IMR-90 (cell line): Measurements from ENCODE around the gene FAT1. TPM values are rescaled to one million over a fixed set of nuclear protein-coding genes. Genes with fewer than 3 reads are reported as not detected.
A peak's percentile ranks its signal among the peaks of the same experiment; 100 is the strongest.

ENCODE experiments used
- ATAC-seq: fragments of 200-7000 bp; cut with Tn5 transposase; 2 replicates; pipeline ENCODE4 v1.9.1; 2020; ENCODE audit warnings: low read depth, mild to moderate bottlenecking, moderate library complexity
- BruUV-seq: library from RNA; stranded (reverse); fragments of 400-500 nt; replicated peaks from 2 replicates; lab custom pipeline; 2021; lab: Mats Ljungman, UMichigan
- CTCF ChIA-PET: fragments of 300-600 bp; formaldehyde crosslinking; extraction: SDS; loops from one replicate; lab custom pipeline; 2021; ENCODE audit warnings: antibody characterized with exemption; lab: Yijun Ruan, JAX
- POLR2A ChIA-PET: fragments of 300-600 bp; sonication (Branson Sonifier 250); formaldehyde crosslinking; loops from one replicate; lab custom pipeline; 2022; ENCODE audit warnings: antibody characterized with exemption; ENCODE audit not compliant: unreplicated experiment; lab: Charles Lee
- DNase-seq: peaks from one replicate; pipeline ENCODE4 v3.0.0; 2013
- H2AFZ ChIP-seq: replicated peaks from 2 replicates; pipeline ENCODE3; 2013; ENCODE audit warnings: low read length, mild to moderate bottlenecking; ENCODE audit not compliant: poor library complexity
- H2AK5ac ChIP-seq: 2 replicates; pipeline ENCODE4 v1.6.1; 2013; ENCODE audit warnings: low read depth, low read length, inconsistent platforms
- H2AK9ac ChIP-seq: replicated peaks from 2 replicates; pipeline ENCODE3; 2013; ENCODE audit warnings: mild to moderate bottlenecking, low read depth, low read length, moderate library complexity; ENCODE audit not compliant: poor library complexity
- H2BK120ac ChIP-seq: 2 replicates; pipeline ENCODE4 v1.6.1; 2013; ENCODE audit warnings: low read depth, low read length, inconsistent platforms
- H2BK15ac ChIP-seq: 3 replicates; pipeline ENCODE4 v1.6.1; 2013; ENCODE audit warnings: low read depth, low read length, inconsistent platforms
- H2BK20ac ChIP-seq: 2 replicates; pipeline ENCODE4 v1.6.1; 2013; ENCODE audit warnings: low read depth, mild to moderate bottlenecking, inconsistent platforms, low read length, moderate library complexity
- H2BK5ac ChIP-seq: 2 replicates; pipeline ENCODE4 v1.6.1; 2013; ENCODE audit warnings: mild to moderate bottlenecking, low read depth, low read length, inconsistent platforms; ENCODE audit not compliant: poor library complexity, severe bottlenecking
- H3K14ac ChIP-seq: replicated peaks from 2 replicates; pipeline ENCODE4 v1.6.1; 2013; ENCODE audit warnings: low read depth, low read length, inconsistent platforms
- H3K18ac ChIP-seq: 2 replicates; pipeline ENCODE4 v1.6.1; 2013; ENCODE audit warnings: low read depth, low read length, control low read depth
- H3K23ac ChIP-seq: 2 replicates; pipeline ENCODE4 v1.6.1; 2013; ENCODE audit warnings: low read depth, low read length, inconsistent platforms
- H3K27ac ChIP-seq: 2 replicates; pipeline ENCODE4 v1.5.1; 2013; ENCODE audit warnings: mild to moderate bottlenecking, control low read depth, low read length; ENCODE audit not compliant: insufficient read depth
- H3K27me3 ChIP-seq: 2 replicates; pipeline ENCODE4 v1.6.1; 2013; ENCODE audit warnings: low read length; ENCODE audit not compliant: control insufficient read depth, insufficient read depth
- H3K36me3 ChIP-seq: 2 replicates; pipeline ENCODE4 v1.6.1; 2013; ENCODE audit warnings: low read length, mixed read lengths; ENCODE audit not compliant: control insufficient read depth, insufficient read depth
- H3K4ac ChIP-seq: 2 replicates; pipeline ENCODE4 v1.6.1; 2013; ENCODE audit warnings: low read depth, low read length, inconsistent platforms
- H3K4me1 ChIP-seq: 2 replicates; pipeline ENCODE4 v1.6.1; 2013; ENCODE audit warnings: low read length, mixed read lengths; ENCODE audit not compliant: control insufficient read depth, insufficient read depth
- H3K4me2 ChIP-seq: 2 replicates; pipeline ENCODE4 v1.6.1; 2013; ENCODE audit warnings: low read depth, mild to moderate bottlenecking, control low read depth, low read length, moderate library complexity
- H3K4me3 ChIP-seq: 2 replicates; pipeline ENCODE4 v1.5.1; 2013; ENCODE audit warnings: low read depth, mild to moderate bottlenecking, control low read depth, low read length, moderate library complexity; ENCODE audit not compliant: insufficient read depth
- H3K56ac ChIP-seq: 2 replicates; pipeline ENCODE4 v1.6.1; 2013; ENCODE audit warnings: low read length, inconsistent platforms; ENCODE audit not compliant: insufficient read depth; ENCODE audit errors: extremely low read depth
- H3K79me1 ChIP-seq, 2 experiments: 2 replicates each; pipeline ENCODE4 v1.6.1; 2013; ENCODE audit warnings: low read length in 2 of 2, inconsistent platforms in 1 of 2, low read depth in 1 of 2
- H3K9ac ChIP-seq: 2 replicates; pipeline ENCODE4 v1.6.1; 2013; ENCODE audit warnings: low read depth, low read length, control low read depth
- H3K9me1 ChIP-seq: 2 replicates; pipeline ENCODE4 v1.6.1; 2013; ENCODE audit warnings: low read length, inconsistent platforms; ENCODE audit not compliant: insufficient read depth
- H3K9me3 ChIP-seq: 2 replicates; pipeline ENCODE4 v1.6.1; 2013; ENCODE audit warnings: low read length; ENCODE audit not compliant: control insufficient read depth, insufficient read depth
- H4K20me1 ChIP-seq: 2 replicates; pipeline ENCODE4 v1.6.1; 2013; ENCODE audit warnings: low read length, inconsistent platforms; ENCODE audit not compliant: insufficient read depth
- H4K5ac ChIP-seq: 2 replicates; pipeline ENCODE4 v1.6.1; 2013; ENCODE audit warnings: mild to moderate bottlenecking, low read depth, low read length, control low read depth
- H4K8ac ChIP-seq, 2 experiments: 2 replicates each; pipeline ENCODE4 v1.6.1; 2013; ENCODE audit warnings: low read depth in 2 of 2, low read length in 2 of 2, control low read depth in 1 of 2, inconsistent platforms in 1 of 2
- H4K91ac ChIP-seq: 2 replicates; pipeline ENCODE4 v1.6.1; 2013; ENCODE audit warnings: low read depth, low read length, inconsistent platforms; ENCODE audit not compliant: insufficient read depth
- BHLHE40 ChIP-seq: fragments of 150-350 bp; IDR thresholded peaks from 2 replicates; pipeline ENCODE4 v1.6.1; 2016; ENCODE audit warnings: mild to moderate bottlenecking, low read depth, low read length
- CEBPB ChIP-seq: IDR thresholded peaks from 2 replicates; pipeline ENCODE4 v1.6.1; 2012; ENCODE audit warnings: low read depth, low read length, improper control_type of control experiment
- CTCF ChIP-seq: conservative IDR thresholded peaks from 2 replicates; pipeline ENCODE4 v1.5.1; 2012; ENCODE audit warnings: mild to moderate bottlenecking, low read depth, low read length, improper control_type of control experiment
- ELK1 ChIP-seq: fragments of 150-350 bp; IDR thresholded peaks from 2 replicates; pipeline ENCODE4 v1.6.1; 2016; ENCODE audit warnings: low read depth, mild to moderate bottlenecking, low read length, moderate library complexity, borderline replicate concordance
- FOS ChIP-seq: fragments of 150-350 bp; IDR thresholded peaks from 2 replicates; pipeline ENCODE4 v1.6.1; 2016; ENCODE audit warnings: low read depth, low read length
- NFE2L2 ChIP-seq: fragments of 150-350 bp; IDR thresholded peaks from 2 replicates; pipeline ENCODE4 v1.6.1; 2016; ENCODE audit warnings: low read depth, mild to moderate bottlenecking, low read length
- POLR2A ChIP-seq: IDR thresholded peaks from 2 replicates; pipeline ENCODE4 v1.6.1; 2012; ENCODE audit warnings: mild to moderate bottlenecking, low read depth, low read length
- RAD21 ChIP-seq: IDR thresholded peaks from 2 replicates; pipeline ENCODE4 v1.6.1; 2012; ENCODE audit warnings: low read length, improper control_type of control experiment
- RCOR1 ChIP-seq: IDR thresholded peaks from 2 replicates; pipeline ENCODE4 v1.6.1; 2012; ENCODE audit warnings: mild to moderate bottlenecking, low read length, improper control_type of control experiment; ENCODE audit not compliant: insufficient replicate concordance
- RFX5 ChIP-seq: IDR thresholded peaks from 2 replicates; pipeline ENCODE4 v1.8.0; 2012; ENCODE audit warnings: low read depth, mild to moderate bottlenecking, low read length, moderate library complexity
- USF2 ChIP-seq: fragments of 150-350 bp; IDR thresholded peaks from 2 replicates; pipeline ENCODE4 v1.6.1; 2017; ENCODE audit warnings: mild to moderate bottlenecking, antibody characterized with exemption, low read length, low read depth
- WGBS, 2 experiments: methylation state at CpG; one replicate each; pipeline versions ENCODE4 v1.1.5 to v1.1.7; 2013; ENCODE audit warnings: missing lambda C conversion rate in 2 of 2; ENCODE audit not compliant: insufficient read length in 1 of 2; ENCODE audit errors: extremely low coverage in 2 of 2; 5-methylcytosine and 5-hydroxymethylcytosine counted together
- dilution Hi-C: fragments of 300-500 bp; cut with HindIII; formaldehyde crosslinking; loops from one replicate; pipeline ENCODE4 v1.14.3; 2018; ENCODE audit warnings: low sequenced_read_pairs; ENCODE audit not compliant: unreplicated experiment
- in situ Hi-C: fragments of 300-500 bp; cut with MboI; formaldehyde crosslinking; loops from 3 replicates; pipeline ENCODE4 v1.14.3; 2019; ENCODE audit warnings: low sequenced_read_pairs, inconsistent platforms, mixed read lengths
- intact Hi-C: fragments of 100-400 bp; cut with micrococcal nuclease; formaldehyde crosslinking; loops from 2 replicates; pipeline ENCODE4 v1.10.0; 2022
- polyA plus RNA-seq, 3 experiments: library from polyadenylated mRNA; depleted of rRNA; stranded (reverse); fragments of >200 nt; gene quantifications; 2 replicates each; pipeline ENCODE4 v1.2.3, GENCODE V29; 2012; ENCODE audit warnings: low replicate concordance in 1 of 3
- total RNA-seq: library from RNA; depleted of rRNA; stranded (reverse); fragments of >200 nt; gene quantifications from 2 replicates; pipeline ENCODE4 v1.2.3, GENCODE V29; 2012

Gene FAT1
- total and polyA plus RNA-seq, 2 of the 4 experiments (the other 2 are of a cell fraction) = 156 to 519 TPM

DNA sequence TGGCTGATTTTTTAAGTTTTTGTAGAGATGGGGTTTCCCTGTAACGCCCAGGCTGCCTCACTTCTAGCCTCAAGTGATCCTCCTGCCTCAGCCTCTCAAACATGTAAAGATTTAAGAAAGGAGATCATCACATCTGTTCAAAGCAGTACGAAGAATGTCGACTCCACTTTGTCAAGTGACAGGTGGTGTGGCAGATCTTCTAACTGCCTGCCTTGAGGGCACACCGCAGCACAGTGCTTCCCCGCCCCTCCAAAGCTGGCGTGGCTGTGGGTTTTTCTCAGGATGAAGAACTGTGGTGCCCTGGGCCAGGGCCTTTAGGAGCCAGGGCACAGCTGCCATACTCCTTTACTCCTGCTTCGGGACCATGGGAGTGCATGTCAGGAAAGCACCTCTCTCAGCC lies 125.0 kb downstream of the FAT1 start:
- DNase-seq (no peak), ATAC-seq (no peak)
- Histone ChIP-seq H3K9ac (no peak overlapping the region), H3K79me1 (peaks cover 25 to 62% of the 10 kb centered on the region in 2 experiments), H3K9me3 (no peaks in the 10 kb centered on the region), H4K91ac (no peak overlapping the region), H3K23ac (no peak overlapping the region), H3K4ac (no peak overlapping the region), H2AK5ac (no peak overlapping the region), H3K18ac (no peak overlapping the region), H2AK9ac (no peak overlapping the region), H4K5ac (no peak overlapping the region), H3K9me1 (peaks cover 8% of the 10 kb centered on the region), H3K27ac (no peak overlapping the region), H3K27me3 (no peaks in the 10 kb centered on the region), H4K8ac (peak overlapping the region in 1 of 2 experiments; percentile 35; a peak in 1 of 4 replicates), H3K14ac (no peak overlapping the region), H2BK20ac (no peak overlapping the region), H3K4me1 (no peaks in the 10 kb centered on the region), H3K36me3 (peaks cover 78% of the 10 kb centered on the region), H3K56ac (no peak overlapping the region), H2BK120ac (no peak overlapping the region), H4K20me1 (peaks cover 41% of the 10 kb centered on the region), H3K4me3 (no peak overlapping the region), H2AFZ (no peak overlapping the region), H2BK15ac (no peak overlapping the region), H2BK5ac (no peak overlapping the region), H3K4me2 (no peak overlapping the region)
- dilution Hi-C loops = no loop called here
- no TSS peak for BruUV-seq
- ChIA-PET CTCF (no interaction called here), POLR2A (no interaction called here)
- TF ChIP-seq RCOR1 = no peak
- TF ChIP-seq CEBPB = no peak
- TF ChIP-seq POLR2A = no peak
- TF ChIP-seq RAD21 = no peak
- no peak for TF ChIP-seq NFE2L2
- TF ChIP-seq ELK1 = no peak
- no peak for TF ChIP-seq RFX5
- TF ChIP-seq BHLHE40 = no peak
- no peak for TF ChIP-seq FOS
- TF ChIP-seq CTCF = no peak
- no peak for TF ChIP-seq USF2
- in situ Hi-C loops = no loop called here
- WGBS, 2 experiments = no CpG with 5 or more reads among the region's 7 CpGs
- intact Hi-C loops = no loop called here
